NCI-H2107 treated with DMSO at 0.1 percent for 48 hours (cell line): ENCODE measurements around the gene TCERG1L.

Experiments used
- DNase-seq: peaks from one replicate; lab custom pipeline; 2025; ENCODE audit not compliant: unreplicated experiment; lab: John Stamatoyannopoulos, UW

Gene TCERG1L

DNA sequence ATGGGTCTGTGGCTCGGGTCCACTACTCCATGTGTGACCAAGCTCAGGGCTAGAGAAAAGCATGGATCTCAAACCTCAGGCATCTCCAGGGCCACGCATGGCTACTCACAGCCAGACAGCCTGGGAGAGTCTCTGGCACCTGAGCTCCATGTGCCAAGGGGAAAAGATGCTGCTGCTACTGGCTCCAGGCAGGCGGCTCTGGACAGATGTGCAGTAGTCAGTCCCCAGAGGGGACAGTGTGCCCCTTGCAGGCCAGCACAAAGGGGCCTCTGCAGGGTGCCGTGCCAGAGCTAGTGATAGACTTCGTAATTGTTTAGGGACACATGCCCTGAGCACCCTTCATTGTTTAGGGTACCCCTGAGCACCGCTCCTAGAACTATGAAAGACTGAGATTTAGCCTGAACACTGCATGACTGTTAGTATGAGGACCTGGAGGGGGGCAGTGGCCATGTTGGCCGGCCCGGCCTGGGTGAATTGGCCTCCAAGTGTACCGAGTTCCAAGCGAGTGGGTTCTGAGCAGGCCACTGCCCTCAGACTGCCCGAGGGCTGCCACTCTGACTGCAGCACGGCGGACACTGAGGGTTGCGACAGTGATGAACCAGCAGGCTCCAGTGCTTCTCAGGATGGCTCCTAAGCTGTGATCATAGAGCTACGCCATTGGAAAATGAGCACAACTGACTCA lies 80.7 kb downstream of the TCERG1L start:
- DNase-seq: no peak

DNA sequence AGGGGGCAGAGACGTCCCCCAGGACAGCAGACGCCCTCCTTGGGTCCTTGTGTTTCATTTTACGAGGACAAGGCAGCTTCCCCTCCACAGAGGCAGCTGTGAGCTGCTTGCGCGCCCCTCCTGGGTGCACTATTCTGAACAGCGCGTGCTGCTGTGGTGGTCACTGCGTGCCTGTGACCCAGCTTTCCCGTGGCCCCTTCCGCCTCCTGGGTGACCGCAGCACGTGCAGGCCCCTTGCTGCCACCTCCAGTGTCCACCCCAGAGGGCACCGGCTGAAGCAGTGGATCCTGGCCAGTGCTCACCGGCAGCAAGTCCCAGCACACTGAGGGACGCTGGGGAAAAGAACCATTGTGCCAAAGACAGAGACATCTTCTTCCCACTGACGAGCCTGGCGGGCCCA lies 81.4 kb downstream of the TCERG1L start:
- DNase-seq: no peak

DNA sequence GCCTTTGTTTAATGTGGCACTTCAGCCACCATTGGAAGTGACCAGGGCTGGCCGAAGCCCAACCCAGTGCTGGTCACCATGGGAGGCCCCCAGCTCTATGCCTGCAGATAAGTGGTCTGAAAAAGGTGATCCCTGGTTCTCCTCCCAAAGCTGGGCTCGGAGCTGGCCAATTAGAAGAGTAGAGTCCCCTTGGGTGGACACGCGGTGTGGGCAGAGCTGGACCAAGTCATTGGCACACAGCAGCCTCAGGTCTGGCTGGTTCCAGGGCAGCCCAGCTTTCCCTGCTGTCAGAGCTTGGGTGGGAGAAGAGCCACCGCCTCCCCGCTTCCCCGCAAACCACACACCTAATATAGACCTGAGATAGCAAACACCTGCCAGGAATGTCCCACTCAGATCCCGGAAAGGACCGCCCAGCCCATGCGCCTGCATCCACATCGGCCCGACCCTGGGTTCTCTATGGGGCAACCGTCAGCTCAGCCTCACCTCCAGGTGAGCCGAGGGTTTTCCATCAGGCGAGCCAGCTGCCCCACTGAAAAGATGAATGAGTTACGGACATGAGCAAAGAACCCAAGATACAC lies 84.3 kb downstream of the TCERG1L start:
- no peak for DNase-seq

DNA sequence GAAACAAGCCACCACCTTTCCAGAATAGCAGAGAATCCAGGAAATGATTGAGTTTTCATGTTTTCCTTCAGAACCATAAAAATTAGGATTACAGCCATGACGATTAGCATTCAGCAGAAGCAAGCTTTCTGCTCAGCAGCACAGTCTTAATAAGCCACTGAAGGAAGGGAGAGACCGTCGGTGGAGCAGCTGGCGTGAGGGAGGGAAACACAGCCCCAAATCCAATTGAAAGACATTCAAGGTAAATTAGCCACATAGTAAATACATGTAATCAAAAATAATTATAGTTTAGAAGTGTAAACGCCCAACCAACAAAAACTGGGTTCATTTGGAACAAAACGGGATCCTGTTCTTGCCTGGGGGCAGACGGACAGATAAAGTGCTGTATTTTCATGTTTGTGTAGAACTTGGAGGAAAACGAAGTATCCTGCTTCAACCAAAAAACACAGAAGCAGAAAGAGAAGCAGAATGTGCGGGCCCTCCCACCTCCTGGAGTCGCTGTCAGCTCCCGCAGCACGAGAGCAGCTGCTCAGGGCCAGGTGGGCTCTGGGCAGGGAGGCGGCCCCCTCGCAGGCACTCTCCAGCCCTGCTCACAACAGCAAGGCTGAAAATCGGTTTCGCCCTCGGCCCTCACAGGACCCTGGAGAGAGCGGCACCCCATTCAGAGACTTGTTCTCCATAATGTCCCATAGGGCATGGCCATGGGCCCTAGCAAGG lies 84.9 kb downstream of the TCERG1L start:
- no peak for DNase-seq

DNA sequence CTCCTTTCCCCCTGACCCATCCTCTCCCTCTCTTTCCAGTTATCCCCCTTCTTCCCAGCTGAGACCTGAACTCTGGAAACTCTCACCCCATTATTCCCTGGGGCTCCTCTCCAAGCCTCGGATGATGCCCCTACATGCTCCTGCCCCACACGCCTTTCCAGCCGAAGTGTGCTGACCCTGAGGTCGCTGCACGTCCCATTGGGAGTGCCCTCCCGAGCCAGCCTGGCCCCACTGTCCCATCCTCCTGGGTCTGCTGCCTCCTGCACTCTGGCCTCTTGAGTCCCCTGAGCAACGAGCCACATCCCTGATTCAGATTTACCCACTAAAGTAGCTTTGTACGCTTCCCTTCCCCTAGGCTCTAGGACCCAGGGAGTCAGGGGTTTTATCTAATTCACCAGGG lies 87.4 kb downstream of the TCERG1L start:
- DNase-seq: no peak

DNA sequence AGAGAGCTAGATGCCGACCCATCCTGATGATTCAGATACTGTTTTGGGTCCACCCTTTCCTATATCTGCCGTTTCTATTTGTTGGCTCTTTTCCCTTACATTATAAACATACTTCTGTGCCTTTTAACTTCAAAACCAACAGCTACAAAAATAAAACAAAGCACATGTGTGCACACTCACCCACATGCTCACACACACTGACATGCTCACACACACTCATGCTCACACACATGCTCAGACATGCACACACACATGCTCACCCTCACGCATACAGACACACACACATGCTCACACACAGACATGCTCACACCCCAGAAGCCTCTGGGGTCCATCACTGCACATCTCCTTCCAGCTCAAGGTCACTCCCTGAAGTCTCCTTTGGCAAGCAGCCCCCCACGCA lies 88.1 kb downstream of the TCERG1L start:
- no peak for DNase-seq

DNA sequence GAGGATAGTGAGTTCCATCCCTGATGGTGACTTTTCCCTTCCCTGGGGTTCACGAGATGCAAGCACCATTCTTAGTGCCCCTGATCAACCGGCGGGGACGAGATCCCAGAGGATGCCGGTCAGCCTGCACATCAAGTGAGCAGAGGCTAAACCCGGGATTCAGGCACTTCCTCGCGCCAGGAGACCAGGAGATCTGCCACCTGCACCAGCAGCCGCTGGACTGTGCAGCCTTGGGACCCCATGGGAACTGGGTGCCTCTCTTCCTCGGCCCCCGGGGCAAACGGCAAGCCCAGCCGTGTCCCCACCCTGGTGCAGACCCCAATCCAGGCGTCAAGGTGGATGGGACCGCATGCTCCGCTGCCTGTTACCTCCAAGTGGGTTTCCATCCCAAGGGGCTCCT lies 88.5 kb downstream of the TCERG1L start:
- DNase-seq: no peak

DNA sequence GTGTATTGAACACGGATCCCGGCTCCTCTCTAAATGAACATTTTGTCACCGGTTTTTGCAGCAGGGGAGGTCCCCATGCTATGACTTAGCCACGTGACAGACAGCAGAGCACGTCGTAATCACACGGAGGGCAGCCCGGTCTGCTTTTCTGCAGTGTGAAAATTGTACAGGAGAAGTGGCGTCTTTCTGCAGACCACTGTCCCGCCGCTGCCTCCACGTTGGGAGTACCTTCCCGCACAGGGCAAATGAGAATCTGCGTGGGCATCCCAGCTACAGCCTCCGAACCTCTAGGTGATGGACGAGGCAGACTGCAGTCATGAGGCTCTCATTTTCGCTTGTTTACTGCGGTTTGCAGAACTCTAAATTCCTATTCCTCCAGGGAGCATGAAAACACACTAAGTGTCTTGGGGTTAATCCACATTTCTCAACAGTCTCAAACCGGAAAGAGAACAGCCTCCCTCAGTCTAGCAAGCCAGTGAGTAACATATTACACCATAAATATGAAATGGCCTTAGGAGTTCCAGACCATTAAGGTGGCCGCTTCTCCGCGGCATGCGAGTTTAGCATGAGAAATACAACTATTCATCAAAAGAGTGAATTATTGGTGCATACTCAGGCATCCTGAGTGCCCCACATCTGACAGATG lies 89.8 kb downstream of the TCERG1L start:
- DNase-seq: no peak

DNA sequence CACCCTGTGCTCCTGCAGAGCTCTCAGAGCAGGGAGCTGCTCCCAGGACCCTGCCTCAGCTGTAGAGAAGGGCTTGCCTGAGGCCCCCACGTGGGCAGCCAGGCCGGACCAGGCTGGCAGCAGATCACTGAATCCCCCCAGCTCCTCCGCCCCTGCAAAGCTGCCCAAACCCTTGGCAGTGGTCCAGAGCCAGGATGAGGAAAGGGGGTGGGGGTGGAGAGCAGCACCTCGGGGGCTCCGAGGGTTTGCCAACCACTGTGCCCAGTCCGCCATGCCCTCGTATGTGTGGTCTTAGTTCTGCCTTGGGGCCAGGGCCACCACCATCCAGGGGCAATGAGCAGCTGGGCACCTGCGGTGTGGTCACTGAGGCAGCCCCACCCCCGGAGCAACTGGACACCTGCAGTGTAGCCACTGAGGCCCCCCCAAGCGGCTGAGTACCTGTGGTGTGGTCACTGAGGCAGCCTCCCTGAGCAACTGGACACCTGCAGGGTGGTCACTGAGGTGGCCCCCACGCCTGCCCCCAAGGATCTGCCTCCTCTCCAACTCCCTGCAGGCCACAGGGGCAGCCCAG lies 90.8 kb downstream of the TCERG1L start:
- no peak for DNase-seq

DNA sequence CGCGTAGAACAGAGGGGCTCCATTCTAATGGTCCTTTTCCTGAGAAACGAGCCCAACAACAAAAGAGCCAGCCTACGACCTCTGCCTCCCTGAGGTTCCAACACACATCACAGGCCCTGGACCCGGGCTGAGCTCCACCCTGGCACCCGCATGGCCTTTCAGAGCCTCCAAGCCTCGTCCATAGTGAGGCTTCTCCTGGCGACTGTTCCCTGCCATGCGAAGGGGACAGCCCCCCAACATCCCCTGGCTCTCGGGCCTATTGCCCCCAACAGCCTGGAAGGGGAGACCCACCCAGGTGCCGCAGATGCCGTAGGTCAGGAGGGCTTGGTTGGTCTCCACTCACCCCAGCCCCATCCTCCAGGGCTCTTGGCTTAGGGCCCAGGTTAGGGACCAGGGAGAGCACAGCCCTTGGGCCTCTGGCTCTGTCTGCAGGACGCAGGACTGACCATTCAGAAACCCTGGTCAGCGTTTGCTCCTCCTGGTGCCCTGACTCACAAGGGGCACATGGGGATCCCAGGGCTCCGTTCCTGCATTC lies 91.5 kb downstream of the TCERG1L start:
- DNase-seq: no peak

DNA sequence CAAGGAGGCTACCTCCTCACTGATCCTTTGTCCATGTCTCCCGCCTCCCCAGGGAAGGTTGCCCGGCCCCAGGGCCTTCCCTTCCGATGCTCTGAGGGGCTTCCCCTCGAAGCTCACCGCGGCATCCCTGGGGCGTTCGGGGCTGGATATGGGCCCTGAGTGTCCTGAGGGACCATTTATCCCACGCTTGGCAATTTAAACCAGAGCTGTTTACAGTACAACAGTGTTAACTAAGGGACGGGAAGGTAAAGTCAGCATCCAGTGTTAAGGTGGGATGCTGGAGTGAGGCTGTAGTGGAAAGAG lies 92.0 kb downstream of the TCERG1L start:
- DNase-seq: no peak

DNA sequence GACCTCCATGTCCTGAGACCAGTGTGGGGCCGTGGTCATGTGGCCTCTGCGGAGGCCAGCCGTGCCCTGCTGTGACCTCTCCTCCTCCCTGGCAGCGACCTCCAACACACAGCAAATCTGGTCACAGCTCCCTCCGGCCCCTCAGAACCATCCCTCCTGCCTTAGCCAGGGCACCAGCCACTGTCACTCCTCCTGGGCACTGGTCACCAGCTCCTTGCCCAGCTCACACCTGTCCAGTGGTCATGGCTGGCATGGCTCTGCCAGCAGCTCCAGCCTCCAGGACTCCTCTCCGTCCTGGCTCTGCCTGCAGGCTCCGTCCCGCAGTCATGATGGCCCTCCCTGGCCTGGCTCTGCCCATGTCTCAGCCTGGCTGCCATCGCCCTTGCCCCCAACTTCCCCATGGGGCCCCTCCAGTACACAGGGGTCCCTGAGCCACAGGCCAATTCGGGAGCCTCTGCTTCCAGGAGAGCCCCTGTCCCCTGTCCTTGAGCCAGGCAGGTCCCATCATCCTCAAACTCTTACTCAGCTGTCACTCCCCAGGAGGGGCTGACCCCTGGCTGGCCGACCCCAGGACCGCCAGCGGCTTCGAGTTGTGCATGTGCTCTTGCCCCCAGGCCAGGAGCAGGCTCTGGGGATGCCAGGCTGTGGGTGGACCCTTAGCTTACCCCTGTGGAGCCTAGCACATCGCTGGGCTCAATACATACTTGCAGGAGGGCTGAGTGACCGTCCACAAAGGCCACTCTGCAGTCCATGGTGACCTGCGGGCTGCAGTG lies 92.5 kb downstream of the TCERG1L start:
- no peak for DNase-seq

DNA sequence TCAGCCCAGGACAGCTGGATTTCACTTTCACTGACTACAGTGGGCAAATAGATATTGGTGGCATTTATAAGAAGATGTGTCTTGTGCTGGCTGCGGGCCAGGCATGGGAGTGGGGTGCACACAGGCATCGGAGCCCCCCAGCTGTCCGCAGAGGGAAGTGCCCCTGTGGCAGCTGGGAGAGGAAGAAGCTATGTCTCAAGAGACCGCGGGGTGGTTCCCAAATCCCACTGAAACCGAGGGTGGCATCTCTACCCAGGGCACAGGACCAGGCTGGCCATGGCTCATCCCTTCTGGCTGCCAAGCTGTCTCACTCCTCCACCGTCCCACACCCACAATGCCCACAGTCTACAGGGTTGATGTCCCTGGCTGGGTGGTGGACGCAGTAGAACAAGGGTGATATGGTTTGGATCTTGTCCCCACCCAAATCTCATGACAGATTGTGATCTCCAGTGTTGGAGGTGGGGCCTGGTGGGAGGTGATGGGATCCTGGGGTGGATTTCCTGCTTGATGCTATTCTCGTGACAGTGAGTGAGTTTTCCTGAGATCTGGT lies 94.8 kb downstream of the TCERG1L start:
- DNase-seq: no peak

DNA sequence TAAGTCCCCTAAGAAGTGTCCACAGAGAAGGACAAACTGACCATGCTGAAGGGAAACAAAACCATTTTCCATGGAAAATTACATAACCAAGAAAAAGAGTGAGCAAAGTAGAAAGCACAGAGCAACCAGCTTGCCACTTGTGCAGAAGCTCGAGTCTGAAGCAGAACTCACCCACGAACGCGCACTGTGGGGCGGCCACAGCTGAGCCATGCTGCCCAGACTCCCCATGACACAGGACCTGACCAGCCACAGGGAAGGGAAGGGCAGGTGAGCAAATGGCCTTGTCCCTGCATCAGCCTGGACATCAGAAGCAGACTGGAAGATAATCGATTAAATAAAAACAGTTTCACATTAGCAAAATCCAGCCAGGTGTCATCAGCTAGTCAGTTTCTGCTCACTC lies 95.7 kb downstream of the TCERG1L start:
- DNase-seq: no peak

DNA sequence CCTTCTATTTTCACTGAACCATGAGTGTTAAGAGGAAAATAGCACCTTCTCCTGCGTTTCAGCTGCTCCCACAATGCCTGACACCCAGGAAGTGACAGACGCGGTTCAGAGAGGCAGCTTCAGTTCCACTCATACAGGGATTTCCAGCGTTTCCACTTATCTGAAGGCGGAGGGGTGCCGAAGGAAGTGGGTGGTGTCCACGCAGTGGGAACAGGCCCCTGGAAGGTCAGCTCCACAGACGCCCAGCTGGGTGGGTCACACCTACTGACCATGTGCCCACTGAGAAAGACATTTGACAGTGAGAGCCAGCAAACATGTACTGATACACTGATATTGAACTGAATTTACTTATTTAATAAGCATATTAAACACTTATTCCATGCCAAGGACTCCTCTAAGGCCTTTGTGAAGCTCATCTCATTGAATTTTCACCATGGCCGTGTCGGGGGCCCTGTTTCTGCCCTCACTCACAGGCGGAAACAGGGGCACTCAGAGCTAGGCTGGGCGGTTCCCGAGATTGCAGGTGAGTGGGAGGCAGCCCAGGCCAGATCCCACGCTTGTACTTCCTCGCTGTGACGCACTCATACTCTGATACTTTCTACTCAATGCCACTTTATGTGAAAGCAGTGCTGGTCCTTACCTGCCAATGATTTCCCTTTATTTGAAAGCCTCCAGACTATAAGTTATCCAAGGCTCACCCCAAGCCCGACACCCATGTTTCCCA lies 96.8 kb downstream of the TCERG1L start:
- DNase-seq: no peak

DNA sequence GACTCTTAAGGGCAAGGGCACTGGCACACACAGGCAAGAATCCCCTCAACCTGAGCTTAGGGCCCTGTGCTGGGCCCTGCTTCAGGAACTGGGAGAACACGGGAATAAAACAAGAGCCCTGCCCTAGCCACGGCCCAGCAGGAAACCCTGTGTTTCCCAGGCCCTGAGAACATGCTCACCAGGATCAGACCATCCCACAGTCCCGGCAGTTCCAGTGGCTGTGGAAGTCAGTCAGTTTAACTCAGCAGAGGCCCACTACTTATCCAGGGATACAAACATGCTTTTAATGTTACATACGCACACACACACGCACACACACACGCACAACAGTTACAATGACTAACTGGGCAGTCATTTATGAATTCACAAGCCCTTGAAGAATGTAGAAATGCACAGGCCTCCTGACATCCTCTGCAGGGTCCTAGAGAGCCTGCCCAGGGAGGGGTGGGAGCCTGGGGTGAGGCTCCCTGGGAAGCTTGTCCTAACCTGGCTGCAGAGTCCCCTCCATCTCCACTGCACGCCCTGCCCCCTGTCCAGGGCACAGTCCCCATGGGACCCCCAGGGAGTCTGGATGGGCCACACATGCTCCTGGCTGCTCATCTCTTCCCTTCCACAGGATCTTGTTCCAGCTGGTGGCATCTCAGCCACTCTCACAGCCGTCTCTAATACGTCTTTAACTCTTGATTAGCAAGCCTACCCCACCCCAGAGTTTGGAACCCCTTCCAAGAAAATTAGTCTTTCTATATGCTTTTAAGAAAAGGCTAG lies 97.6 kb downstream of the TCERG1L start:
- no peak for DNase-seq

DNA sequence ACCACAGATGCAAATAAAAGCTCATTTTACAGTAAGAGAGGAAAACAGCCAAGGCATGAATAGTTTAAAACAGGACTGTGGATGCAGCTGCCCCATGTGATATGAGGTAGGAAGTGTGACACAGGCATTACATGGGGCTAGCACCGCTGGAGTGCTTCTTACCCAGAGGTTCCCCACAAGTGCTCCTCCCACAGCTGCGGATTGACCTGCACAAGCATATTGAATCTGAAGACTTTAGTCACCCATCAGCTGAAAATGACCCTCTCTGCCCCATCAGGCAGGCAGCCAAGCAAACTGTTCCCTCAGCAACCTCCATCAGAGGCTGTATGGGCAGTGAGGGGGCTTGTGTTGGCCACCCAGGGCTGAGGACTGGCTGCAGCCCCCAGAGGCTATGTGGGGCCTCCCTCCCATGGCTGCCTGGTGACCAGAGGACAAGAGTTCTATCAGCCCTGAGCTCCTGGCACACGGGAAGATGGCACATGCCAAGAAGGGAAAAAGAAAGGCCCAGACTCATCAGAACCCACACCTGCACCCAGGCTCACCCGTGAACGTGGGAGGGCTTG lies 98.7 kb downstream of the TCERG1L start:
- no peak for DNase-seq

DNA sequence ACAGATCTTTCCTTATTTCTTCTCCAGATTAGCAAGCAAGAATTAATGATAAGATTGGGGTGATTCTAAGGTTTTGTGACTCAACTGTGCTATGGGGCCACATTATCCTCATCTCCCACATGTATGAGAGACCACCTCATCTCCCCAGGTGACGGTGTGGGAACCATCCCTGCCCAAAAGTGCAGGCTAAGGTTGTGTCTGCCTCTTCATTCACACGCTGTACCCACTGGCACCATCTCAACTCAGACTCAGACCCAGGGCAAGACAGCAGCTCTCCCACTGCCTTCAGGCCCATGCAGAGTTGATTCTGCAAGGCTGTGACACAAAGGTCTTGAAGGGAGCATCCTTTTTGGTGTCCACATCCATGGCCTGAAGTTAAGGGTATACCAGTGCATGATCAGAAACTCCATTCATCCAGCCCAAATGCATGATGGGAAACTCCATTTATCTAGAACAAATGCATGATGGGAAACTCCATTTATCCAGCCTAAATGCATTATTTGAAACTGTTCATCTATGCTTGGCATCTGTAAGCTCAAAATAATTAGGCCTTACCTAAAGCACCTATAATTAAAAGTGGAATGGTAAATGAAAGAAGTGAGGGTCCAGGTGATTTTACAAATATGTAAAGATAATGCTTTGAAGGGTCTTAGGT lies 99.4 kb downstream of the TCERG1L start:
- DNase-seq: no peak
